D341Med (cell line): Measurements from ENCODE around the gene F13B.
"Not testable (repeated sequence)": the region's sequence is repeated elsewhere in the genome, so short reads cannot be mapped to it uniquely, and the experiment has no call there.

Source experiments
- DNase-seq: peaks from one replicate; pipeline ENCODE4 v3.0.0; 2012; ENCODE audit warnings: low spot score

The F13B gene

GRCh38 chr1:197042676-197043341 is 24.3 kb downstream of the F13B start:
- DNase-seq: no peak

GRCh38 chr1:197041486-197042353 is 25.3 kb downstream of the F13B start:
- DNase-seq: no peak

GRCh38 chr1:197036861-197037260 is 30.2 kb downstream of the F13B start:
- DNase-seq: no peak

- not testable (repeated sequence) for DNase-seq
Observed at GRCh38 chr1:197034631-197035339, 32.3 kb downstream of the F13B start.

- DNase-seq: no peak
Observed at GRCh38 chr1:197029749-197030148, 37.3 kb downstream of the F13B start.

- no peak for DNase-seq
Observed at GRCh38 chr1:197027359-197027758, 39.7 kb downstream of the F13B start.

- DNase-seq: no peak
Observed at GRCh38 chr1:197024460-197024859, 42.6 kb downstream of the F13B start.

GRCh38 chr1:197021716-197022115 is 45.3 kb downstream of the F13B start:
- DNase-seq: no peak

GRCh38 chr1:197017558-197018146 is 49.4 kb downstream of the F13B start:
- no peak for DNase-seq

GRCh38 chr1:197016751-197017150 is 50.3 kb downstream of the F13B start:
- DNase-seq: no peak

GRCh38 chr1:197013234-197013633 is 53.8 kb downstream of the F13B start:
- DNase-seq: no peak

GRCh38 chr1:197011614-197012013 is 55.4 kb downstream of the F13B start:
- DNase-seq: no peak

GRCh38 chr1:197008861-197009260 is 58.2 kb downstream of the F13B start:
- no peak for DNase-seq

GRCh38 chr1:197003132-197003531 is 63.9 kb downstream of the F13B start:
- no peak for DNase-seq

- DNase-seq: no peak
Observed at GRCh38 chr1:197001828-197002227, 65.2 kb downstream of the F13B start.

GRCh38 chr1:196997423-196997822 is 69.6 kb downstream of the F13B start:
- no peak for DNase-seq

GRCh38 chr1:196993916-196994315 is 73.1 kb downstream of the F13B start:
- no peak for DNase-seq

GRCh38 chr1:196991919-196992651 is 75.0 kb downstream of the F13B start:
- not testable (repeated sequence) for DNase-seq
